SHP77 treated with DMSO at 0.1 percent for 48 hours (cell line): ENCODE results near the gene CTH.
"Not testable (repeated sequence)": the region's sequence is repeated elsewhere in the genome, so short reads cannot be mapped to it uniquely, and the experiment has no call there.

Source experiments
- DNase-seq: peaks from one replicate; lab custom pipeline; 2025; lab: John Stamatoyannopoulos, UW

The CTH gene

DNA sequence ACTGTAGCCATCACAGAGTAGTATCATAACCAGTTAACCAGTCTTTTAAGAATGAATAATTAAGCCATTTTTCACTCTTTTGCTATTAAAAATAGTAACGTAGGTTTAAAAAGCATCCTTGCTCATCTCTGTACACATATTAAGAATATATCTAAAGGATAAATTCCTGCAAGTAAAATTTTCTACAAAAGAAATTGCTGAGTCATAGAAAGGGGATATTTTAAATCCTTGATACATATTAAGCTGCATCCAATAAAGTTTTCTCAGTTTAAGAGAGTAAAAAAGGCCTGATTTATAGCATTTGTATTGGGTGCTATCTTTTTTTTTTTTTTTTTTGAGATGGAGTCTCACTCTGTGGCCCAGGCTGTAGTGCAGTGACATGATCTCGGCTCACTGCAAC is 1.9 kb upstream of the CTH start:
- no peak for DNase-seq

DNA sequence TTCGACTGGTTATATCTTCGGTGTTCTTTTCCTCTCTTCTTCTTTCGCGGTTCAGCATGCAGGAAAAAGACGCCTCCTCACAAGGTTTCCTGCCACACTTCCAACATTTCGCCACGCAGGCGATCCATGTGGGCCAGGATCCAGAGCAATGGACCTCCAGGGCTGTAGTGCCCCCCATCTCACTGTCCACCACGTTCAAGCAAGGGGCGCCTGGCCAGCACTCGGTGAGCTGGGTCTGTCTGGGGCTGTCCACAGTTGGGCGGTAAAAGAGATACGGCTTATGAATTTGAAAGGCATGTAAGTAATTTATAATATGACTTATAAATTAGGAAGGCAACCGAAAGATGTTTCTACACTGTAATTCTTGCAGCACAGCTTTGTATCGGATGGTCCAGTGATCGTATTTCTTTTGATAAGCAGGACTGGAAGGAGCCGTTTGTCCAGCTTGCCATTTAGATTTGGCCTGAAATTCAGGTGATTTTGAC is 334 bp downstream of the CTH start:
- DNase-seq, result no peak

DNA sequence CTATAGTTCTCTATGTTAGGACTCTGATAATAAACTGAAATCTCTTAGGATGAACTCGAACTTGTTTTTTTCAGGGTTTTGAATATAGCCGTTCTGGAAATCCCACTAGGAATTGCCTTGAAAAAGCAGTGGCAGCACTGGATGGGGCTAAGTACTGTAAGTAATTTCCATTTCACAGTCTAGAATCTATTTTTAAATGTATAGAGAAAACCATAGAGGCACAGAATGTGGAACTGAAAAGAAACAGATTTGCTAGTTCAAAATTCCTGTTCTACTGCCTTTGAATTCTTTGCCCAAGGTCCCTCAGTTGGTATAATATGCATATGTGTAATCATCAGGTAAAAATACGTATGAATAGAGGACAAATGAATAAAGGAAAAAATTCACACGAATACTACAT is 4.8 kb downstream of the CTH start:
- no peak for DNase-seq

DNA sequence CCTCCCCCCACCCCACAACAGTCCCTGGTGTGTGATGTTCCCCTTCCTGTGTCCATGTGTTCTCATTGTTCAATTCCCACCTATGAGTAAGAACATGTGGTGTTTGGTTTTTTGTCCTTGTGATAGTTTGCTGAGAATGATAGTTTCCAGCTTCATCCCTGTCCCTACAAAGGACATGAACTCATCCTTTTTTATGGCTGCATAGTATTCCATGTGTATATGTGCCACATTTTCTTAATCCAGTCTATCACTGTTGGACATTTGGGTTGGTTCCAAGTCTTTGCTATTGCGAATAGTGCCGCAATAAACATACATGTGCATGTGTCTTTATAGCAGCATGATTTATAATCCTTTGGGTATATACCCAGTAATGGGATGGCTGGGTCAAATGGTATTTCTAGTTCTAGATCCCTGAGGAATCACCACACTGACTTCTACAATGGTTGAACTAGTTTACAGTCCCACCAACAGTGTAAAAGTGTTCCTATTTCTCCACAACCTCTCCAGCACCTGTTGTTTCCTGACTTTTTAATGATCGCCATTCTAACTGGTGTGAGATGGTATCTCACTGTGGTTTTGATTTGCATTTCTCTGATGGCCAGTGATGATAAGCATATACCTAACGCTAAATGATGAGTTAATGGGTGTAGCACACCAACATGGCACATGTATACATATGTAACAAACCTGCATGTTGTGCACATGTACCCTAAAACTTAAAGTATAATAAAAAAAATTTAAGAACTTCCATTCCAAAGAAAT is 8.1 kb downstream of the CTH start:
- not testable (repeated sequence) for DNase-seq

DNA sequence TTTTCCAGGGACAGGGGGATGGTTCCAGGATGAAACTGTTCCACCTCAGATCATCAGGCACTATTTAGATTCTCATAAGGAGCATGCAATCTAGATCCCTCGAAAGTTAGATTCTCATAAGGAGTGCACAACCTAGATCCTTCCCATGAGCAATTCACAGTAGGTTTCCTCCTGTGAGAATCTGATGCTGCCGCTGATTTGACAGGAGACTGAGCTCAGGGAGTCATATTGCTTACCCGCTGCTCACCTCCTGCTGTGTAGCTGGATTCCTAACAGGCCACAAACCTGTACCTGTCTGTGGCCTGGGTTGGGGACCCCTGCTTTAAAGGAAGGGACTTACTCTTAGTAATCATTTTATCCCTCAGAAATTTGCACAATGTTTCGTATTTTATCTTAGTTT is 9.3 kb downstream of the CTH start:
- DNase-seq, result no peak

DNA sequence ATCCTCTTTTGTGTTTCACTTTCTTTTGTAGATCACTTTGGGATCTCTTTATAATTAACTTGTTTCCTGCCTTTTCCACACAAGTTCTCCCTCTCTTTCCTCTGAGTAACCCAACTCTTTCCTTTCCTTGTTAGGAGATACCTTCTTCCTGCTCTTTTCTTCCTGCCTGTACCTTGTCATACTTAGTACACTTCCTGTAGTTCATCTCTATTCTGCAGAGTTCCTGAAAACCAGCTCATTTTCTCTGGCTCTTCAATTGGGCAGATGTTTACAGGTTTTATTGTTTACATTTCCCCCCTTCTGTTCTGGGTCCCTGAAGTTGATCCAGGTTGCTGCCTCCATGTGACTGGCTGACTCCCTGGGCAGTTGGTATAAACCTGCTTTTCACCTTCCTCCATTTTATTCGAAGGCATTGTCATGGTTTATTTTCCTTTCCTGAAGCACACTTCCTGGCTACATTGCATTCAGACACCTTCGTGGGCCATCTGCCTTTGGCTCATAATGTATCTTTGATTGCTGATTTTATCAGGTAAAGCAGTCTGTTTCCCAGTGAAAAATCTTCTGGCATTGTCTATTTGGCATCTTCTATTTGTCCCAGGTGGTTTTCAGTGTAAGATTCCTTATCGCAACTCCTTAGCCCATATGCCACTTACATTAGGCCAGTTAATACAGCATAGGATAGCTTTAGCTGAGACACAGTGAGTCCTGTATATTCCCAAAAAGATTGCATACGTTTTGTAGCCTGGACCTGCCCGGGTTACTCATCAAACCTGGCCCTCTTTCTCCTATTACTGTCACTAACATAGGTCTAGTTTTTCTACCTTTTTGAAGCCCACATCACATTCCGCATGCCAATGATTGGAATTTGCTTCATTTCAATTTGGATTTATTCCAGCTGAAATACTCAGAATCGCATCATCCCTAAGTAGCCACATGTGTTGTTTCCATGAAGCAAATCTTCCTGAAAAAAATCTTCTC is 15.4 kb downstream of the CTH start:
- DNase-seq, result no peak

DNA sequence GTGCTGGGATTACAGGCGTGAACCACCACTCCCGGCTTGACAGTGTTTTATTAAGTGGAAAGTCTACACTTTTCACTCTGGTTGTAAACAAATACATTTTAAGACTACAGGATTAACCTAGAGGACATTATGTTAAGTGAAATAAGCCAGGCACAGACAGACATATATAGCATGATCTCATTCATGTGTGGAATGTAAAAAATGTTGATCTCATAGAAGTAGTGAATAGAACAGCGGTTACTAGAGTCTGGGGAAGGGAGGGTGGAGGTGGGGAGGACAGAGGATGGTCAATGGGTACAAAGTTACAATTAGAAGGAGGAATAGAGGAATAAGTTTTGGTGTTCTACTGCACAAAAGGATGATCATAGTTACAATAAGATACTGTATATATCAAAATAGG is 16.9 kb downstream of the CTH start:
- DNase-seq, result no peak

DNA sequence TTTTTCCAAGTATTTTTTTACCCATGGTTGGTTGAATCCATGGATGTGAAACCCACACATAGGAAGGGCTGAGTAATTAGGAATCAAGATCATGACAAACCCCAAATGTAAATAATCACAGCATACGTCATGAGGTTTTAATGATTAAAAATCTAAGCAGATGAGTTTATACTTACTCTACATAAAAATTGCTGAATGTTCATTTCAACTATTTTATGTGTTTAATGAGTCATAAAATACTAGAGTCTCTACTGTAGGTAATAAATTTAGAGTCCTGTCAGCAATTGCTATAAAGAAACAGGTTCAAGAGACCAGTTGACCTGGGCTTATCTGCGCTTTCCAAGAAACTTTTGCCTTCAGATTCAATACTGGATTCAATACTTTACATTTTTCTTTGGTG is 18.2 kb downstream of the CTH start:
- DNase-seq, result no peak

DNA sequence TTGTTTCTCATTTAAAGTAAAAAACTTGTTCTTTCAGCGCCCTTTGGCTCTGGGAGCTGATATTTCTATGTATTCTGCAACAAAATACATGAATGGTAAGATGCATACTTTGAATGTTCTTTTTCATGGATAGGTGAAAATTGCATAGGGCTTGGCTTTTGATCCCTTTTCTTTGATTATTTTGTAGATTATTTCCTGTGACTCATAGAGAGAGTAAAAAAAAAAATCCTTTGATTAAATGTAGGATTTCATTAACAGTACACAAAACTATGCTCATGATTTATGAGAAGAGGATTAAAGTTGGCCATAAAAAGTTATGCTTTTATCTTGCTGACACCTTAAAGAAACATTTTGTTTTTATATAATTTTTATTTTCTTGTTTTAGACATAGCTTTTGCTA is 18.7 kb downstream of the CTH start:
- DNase-seq, result no peak

DNA sequence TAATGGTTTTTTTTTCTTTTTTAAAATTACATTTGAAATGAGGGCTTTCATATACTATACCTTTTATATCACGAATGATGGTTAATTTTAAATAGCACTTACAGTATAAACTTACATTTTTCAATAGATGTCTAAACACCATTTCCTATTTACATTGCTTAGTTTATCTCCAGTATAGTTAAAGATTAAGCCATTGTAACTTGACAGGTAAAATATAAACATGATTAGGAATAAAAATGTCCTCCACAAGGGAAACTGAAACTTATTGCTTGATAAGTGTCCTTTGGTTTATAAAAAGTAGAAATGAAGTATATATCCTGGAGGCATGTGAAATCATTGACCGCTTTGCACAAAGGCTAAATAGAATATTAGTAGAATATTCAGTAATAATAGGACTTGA is 20.2 kb downstream of the CTH start:
- no peak for DNase-seq

DNA sequence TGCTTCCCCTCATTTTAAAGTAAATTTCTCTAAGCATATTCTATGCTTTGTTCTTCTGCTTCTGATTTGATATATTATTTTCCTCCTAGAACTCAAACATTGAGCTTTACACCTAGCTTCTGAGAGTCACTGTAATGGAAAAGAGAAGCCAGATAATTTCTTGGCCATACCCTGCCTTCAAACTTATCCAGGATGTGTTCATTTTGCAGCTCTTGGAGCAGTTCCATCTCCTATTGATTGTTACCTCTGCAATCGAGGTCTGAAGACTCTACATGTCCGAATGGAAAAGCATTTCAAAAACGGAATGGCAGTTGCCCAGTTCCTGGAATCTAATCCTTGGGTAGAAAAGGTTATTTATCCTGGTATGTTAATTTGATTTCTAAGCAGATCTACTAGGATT is 20.8 kb downstream of the CTH start:
- no peak for DNase-seq

DNA sequence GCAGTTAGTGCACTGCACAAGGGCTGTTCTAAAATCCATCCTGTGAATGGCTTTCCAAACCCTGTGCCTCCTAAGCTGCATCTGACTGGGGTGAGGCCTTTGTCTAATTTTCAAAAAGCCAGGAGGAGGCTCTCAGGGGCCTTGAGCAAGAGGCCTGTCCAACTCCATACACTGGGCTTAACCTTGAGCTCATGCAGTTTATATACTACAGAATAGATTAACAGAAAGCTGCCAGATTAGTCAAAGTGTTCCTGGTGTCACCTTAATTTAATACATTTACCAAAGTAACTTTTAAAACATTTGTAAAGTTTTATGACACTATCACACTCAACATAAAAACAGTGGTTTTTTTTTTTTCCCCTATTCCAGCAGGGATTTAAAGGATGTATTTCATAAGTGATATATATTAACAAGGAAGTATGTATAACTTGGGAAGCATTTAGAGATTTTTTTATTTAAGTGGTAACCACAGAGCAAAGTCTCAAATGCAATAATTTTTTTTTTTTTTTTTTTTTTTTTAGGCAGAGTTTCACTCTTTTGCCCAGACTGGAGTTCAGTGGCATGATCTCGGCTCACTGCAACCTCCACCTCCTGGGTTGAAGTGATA is 23.3 kb downstream of the CTH start:
- DNase-seq, result no peak

DNA sequence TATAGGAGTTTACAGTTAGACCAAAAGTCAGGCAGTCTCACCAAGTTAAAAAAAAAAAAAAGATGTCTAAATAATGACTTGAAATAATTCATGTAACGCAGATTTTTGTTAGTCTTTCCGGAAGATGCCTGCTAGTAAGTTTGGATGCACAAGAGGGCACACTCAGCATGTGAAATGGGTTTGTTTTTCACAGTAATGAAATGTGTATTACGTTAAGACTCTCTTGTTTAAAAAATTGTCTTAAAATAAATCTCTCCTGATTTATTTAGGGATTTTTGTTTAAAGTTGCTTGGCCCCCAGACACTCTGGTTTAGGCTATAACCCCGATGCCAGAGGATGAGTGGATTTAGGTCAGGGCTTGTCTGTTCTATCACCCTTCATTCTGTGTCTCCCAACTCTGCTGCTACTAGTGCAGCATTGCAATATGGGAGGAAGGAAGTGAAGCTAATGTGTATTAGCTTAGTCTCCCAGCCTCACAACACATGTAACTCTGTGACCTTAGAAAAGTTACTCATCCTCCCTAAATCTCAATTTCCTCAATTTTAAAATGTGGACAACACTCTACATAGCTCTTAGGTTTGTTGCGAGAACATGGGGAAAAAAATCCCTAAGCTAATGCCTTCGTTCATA is 25.7 kb downstream of the CTH start:
- no peak for DNase-seq

DNA sequence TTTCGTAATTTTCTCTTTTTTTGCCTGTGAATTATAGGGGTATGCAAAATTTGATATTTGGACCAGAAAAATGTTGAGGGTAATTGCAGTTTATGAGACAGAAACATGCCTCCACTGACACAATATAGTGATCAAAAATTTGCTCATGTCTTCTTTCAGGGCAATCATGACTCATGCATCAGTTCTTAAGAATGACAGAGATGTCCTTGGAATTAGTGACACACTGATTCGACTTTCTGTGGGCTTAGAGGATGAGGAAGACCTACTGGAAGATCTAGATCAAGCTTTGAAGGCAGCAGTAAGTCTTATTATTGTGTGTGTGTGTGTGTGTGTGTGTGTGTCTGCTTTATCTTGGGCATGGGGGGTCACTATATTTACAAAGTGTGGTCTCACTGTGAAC is 27.5 kb downstream of the CTH start:
- DNase-seq, result no peak

DNA sequence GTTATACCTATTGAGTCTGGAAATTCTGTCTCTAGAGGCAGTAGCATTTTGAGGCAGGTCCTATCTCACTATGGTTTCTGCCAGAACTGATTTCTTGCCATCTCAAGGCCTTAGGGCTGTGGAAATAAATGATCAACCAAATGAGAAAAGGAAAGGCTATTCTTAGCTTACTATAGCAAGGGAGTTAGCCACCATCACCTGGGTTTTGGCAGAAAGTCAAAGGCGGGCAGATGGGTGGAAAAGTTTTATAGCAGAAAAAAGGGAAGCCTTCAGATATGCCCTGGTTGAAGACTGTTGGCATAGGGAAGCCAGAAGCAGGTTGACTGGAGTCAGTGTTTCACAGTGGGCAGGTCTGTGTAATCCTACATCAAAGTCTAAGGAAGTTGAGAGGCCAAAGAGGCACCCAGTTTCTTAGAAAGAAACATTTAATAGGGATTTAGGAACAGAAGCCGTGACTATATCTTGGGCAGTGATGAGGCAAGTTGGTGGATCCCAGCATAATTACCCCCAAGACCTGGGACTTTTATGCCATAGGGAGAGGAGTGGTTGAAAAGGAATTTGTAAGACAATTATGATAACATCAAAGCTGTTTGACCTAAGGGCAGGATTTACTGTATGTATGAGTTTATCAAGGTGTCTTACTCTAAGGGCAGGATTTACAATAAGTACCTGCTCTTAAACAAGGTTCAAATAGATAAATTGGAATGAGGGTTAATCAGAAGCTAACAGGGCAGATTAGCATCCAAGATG is 29.7 kb downstream of the CTH start:
- no peak for DNase-seq

DNA sequence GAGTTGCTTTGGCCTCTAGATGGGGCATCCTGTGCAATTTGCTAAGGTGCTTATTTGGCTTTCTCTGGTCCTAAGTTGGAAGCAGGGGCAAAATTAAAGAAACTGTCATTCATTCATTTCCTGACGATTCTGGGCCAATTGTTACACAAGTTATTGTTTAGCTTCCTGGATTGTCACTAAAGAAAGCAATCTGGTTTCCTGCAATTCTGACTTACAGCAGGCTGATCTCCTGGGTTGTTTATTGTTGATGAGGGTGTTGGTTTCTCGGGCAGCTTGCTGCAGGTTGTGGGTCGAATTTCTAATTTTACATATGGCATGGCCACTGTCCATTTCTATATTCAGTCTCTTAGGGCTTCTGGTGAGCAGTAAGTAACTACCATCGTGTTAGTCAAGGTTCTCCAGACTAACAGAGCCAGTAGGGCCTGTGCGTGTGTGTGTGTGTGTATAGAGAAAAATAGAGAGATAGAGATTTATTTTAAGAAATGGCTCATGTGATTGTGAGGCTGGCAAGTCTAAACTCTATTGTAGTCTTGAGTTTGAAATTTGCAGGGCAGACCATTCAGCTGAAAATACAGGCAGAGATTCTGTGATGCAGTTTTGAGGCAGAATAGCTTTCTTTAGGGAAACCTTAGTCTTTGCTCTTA is 30.4 kb downstream of the CTH start:
- no peak for DNase-seq

DNA sequence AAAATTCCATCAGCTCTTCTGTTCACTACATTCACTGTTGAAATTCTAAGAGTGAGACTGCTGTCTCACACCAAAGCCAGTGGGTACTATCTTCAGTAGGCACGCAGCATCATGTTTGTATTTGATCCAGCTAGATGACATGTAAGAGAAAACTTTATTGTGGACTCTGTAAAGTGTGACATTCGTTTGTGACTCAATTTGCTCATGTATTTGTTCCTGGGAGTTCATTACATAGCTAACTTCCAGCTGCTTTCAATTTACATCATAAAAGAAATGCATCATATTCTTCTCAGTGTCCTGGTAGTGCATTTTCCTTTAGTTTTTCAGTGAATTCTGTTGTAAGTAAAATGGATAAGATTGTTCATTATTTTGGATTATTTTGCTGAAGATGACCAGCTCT is 31.4 kb downstream of the CTH start:
- DNase-seq, result no peak

DNA sequence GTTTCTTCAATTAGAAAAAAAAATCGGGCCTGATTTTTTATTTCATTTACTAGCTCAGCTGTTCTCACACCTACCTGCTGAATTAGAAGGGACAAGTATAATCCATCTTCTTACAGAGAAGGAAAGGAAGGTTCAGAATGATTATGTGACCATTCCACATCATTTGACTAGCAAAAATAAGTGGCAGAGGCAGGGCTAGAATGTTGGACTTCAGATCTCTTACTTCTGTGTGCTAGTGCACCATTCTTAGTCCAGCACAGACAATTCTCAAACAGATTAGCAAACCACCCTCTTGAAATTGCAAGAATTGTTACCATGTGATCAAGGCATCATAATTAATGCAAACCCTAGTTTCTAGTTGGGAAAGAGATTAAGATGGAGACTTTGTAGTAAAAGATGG is 32.7 kb downstream of the CTH start:
- DNase-seq, result no peak

DNA sequence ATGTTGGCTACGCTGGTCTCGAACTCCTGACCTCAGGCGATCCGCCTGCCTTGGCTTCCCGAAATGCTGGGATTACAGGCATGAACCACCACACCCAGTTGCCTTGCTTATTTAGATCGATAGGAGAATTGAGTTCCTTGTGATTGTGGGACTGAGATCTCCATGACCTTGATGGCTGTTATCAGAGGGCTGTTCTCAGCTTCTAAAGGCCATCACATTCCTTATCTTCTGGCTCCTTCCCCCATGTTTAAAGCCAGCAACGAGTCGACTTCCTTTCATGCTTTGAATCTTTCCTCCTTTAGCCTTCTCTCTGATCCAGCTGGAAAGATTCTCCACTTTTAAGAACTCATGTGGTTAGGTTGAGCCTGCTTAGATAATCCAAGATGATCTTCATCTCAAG is 38.0 kb downstream of the CTH start:
- no peak for DNase-seq

DNA sequence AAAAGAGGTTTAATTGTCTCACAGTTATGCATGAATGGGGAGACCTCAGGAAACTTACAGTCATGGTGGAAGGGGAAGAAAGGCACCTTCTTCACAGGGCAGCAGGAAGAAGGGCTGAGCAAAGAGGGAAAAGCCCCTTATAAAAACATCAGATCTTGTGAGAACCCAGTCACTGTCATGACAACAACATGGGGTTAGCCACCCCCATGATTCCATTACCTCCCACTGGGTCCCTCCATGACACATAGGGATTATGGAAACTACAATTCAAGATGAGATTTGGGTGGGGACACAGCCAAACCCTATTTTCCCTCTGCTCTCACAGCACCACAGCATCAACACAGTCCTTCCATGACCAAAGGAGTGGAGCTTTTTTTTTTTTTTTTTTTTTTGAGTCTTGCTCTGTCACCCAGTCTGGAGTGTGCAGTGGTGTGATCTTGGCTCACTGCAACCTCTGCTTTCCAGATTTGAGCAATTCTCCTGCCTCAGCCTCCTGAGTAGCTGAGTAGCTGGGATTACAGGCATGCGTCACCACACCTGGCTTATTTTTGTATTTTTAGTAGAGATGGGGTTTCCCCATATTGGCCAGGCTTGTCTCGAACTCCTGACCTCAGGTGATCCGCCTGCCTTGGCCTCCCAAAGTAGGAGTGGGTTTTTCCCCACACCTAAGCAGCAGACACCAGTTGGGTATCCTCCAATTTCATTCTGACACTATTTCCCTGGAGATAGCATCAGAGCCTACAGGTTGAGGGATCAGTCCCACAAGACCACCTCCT is 41.3 kb downstream of the CTH start:
- DNase-seq, result not testable (repeated sequence)
